ENCODE measurements around the gene IGFN1. TPM values are rescaled to one million over a fixed set of nuclear protein-coding genes. Genes with fewer than 3 reads are reported as not detected.

The IGFN1 gene
- total RNA-seq, 1 donor from 2014 or later, result not detected

DNA sequence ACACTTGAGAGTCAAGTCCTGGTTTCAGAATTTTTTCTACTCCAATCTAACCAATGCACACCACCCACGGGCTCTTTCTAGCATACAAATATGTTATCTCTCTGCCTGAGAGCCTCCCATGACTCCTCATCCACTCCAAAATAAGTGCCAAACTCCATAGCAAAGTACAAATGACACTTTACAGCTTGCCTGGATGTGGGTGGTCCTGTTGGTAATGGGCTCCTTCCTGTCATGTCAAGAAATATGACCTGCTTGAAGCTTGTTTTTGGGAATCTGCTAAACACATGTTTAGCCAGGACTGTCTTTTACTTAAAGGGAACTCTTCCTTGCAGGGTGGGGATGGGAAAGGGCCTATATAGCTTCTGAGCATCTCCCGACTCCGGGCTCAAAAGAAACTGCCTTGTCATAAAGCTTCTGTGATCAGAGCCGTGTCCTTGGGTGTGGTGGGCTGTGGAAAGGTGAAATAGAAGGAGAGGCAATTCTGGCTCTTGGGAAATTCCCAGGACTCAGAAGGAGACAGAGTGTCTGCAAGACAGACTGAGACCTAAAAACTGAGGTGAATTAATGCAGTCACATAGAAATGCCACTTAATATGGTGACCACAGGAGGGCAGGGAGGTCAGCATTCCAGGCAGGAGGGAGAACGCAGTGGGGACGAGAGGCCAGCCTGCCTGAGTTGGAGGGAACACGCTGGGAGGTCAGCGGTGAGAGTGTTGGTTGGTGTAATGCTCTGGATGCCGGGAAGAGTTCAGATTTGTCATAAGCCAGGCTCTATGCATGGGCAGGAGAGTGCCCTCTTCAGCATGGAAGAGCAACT lies 6.1 kb upstream of the IGFN1 start:
- intact Hi-C loops (cut with micrococcal nuclease), result no loop called here

DNA sequence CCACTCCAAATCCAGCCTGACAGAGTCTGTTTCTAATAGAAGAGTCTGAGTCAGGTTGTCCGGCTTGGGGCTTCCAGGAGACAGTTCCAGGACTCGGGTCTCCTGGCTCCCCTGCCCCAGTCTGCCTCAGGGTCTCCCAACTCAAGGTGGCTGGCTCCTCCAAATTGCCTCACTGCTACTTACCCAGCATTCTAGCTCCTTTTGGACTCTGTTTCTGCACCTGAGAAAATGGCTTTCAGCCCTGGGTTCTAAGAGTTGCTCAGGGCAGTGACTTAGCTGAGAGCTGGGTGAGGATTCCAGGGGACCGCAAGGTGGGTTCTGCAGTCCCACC lies 5.5 kb upstream of the IGFN1 start:
- intact Hi-C loops (cut with micrococcal nuclease), result no loop called here

DNA sequence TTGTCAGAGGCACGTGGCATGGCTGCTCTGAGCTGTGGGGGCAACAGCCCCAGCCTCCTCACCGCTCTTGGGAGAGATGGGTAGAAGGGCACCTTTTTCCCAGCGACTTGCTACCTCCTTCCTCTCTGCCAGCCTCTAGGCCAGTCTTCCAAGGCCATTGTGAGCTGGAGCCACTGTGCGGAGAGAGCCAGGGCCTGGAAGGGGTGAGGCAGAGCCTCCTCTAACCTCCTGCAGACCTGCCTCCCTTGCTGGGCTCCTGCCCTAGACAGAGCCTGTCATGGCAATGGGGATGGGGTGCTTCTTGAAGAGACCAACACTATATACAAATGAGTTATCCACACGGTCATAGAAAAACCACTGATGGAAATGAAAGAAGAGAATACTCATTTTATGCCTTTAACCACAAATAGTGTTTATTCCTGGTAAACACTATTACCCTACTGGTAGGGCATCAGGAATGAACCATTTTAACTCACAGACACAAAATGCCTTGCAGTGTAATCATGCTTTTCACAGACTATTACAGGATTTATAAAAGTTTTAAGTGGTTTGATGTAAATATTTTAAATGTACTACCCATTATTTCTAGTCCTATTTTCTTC lies 5.0 kb upstream of the IGFN1 start:
- intact Hi-C loops (cut with micrococcal nuclease), result no loop called here

DNA sequence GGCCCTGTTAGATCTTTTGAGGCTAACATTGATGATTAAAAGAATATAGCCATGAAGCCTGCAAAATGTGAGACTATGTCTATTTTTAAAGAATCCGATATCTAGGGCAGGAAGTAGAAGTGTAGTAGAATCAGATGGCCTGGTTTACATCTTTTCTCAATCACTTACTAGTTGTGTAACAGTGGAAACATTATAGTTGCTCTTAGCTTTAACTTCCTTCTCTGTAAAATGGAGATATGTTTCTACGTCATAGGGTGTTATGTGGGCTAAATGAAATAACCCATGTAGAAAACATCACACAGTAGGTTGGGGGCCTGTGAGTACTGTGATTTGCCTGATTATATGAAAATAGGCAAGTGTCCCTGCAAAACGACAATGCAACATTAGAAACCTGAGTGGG lies 4.4 kb upstream of the IGFN1 start:
- intact Hi-C loops (cut with micrococcal nuclease), result no loop called here

DNA sequence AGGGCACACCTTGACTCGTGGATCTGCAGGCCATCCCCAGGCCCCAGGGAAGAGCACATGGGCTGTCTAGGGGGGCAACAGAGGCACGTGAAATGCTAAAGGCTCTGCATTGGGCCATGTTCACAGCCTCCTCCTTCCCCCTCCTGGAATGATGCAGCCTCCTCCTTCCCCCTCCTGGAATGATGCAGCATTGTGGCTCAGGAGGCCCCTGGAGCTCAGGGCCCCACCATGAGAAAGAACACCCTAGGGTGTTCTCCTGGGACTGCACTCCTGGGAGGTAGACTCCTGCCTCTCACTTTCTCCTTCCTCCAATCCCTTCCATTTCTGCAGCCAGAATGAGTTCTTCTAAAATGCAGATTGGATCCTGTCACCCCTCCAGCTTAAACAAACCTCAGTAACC lies 1.5 kb upstream of the IGFN1 start:
- intact Hi-C loops (cut with micrococcal nuclease), result no loop called here

DNA sequence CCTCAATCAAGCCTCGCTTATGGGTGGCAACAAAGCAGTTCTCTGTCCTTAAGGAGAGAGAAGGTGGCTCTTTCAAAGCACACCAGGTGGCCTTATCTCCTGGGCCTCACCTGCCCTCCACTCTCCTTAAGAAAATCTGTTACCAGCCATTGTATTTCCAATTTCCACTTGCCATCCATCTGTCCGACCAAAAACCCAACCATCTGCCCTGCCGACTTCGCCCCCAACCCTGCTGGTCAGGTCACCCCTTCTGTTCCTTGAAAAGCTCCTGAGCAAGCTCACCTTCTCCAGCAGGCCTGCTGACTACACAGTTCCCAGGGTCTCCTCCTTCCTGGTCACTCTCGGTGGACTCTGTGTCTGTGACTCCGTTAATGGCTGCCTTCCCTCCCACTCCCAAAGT lies 619 bp upstream of the IGFN1 start:
- intact Hi-C loops (cut with micrococcal nuclease), result no loop called here

DNA sequence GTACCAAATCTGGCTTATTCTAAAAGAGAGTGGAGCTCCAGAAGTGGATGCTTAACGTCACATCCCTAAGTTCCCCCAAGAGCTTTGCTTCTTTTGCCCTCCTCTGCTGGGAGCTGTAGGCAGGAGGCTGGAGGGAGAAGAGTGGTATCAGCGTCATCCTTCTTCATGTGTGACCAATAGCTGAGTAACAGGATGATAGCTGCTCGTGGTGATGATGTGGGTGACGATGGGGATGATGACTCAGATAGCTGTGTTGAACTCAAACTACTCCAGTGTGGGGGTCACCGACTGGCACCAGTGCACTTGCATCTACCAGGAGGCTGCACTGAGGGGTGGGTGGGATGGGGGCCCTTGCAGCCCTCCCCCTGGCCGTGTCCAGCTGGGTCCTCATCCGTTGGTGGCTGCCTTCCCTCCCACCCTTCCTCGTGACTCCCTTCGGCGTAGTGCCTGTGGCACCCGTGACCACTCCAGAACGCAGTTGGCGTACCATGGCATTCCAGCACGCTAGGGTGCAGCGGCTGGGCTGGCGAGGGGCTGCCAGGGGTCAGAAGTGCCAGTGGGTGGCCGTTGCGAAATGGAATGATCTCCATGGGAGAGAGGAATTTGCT lies 1.1 kb downstream of the IGFN1 start:
- intact Hi-C loops (cut with micrococcal nuclease), result no loop called here

DNA sequence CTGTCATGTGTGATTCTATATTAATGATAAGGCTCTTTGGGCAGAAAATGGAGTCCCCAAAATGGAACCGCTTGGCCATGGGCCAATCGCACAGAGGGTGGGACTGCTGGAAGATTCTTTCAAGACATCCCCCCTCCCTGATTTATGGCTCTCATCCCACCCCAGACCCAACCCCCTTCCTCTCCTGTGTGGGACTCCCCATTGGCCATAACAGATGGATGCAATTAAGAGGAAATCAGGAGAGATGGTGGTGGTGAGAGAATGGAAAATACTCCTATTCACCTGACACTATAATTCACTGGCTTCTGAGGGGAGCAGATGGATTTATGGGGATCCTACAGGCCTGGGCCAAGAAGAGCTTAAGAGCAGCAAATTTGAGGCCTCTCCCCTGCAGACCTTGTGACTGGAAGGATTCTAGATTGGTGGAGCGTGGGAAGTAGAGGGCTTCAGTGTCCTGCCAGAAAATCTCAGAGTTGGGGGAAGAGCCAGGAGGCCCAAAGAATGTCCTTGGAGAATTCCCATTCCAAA lies 1.7 kb downstream of the IGFN1 start:
- intact Hi-C loops (cut with micrococcal nuclease), result no loop called here

DNA sequence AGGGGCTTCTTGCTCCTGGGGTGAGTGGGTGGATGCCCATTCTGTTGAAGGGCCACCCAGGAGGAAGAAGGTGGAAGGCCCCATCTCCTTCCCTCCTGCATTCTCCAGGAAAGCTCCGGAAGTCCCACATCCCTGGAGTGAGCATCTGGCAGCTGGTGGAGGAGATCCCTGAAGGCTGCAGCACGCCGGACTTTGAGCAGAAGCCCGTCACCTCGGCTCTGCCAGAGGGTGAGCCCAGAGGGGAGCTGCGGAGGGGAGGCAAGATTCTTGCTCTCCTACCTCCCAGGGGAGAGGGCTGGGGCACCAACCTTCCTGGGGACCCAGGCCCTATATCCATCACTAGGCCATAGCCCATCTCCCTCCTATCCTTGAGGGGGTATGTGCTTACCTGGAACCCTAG lies 3.4 kb downstream of the IGFN1 start:
- intact Hi-C loops (cut with micrococcal nuclease), result no loop called here

DNA sequence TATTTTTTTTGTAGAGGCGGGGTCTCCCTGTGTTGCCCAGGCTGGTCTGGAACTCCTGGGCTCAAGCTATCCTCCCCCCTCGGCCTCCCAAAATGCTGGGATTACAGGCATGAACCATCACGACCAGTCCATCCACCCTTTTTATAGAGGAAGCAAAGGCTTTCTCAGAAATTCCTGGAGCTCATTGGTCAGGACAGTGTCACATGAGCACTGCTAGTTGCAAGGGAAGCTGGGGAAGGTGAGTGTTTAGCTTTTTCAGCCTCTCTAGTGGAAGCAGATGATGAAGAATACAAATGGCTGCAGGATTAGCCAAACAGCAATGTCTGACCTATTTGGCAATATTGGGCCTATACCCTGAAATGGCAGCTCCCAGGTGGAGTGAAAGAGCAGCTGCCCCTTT lies 8.0 kb downstream of the IGFN1 start:
- intact Hi-C loops (cut with micrococcal nuclease), result no loop called here

DNA sequence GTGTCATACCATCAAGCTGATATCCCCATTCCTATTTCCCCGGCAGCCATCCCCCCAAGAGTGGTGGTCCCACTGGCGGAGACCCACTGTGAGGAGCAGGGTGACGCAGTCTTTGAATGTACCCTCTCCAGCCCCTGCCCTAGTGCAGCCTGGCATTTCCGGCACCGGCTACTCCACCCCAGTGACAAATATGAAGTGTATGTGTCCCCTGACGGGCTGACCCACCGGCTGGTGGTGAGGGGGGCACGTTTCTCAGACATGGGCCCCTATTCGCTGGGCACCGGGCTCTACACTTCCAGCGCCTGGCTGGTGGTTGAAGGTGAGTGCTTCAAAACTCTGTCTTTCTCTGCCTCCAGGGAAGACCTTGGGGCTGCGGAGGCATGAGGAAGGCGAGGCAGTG lies 14.4 kb downstream of the IGFN1 start:
- intact Hi-C loops (cut with micrococcal nuclease), result no loop called here

DNA sequence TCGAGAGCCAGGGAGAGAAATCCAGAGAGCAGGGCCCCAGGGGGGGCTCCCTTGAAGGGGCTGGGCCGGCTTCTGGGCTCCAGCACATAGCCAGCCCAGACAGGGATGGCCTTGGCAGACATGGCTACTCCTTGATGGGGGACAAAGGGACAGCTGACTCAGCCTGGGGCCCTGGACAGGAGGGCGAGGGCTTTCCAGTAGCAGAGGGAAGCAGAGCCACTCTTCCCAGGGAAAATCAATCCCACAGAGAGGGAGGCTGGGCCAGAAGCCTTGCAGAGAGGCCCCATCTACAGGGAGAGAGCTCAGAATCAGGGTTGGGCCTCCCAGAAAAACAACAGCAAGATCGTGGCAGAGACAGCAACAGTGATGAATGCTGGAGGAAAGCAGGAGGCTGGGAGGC lies 15.6 kb downstream of the IGFN1 start:
- intact Hi-C loops (cut with micrococcal nuclease), result no loop called here

DNA sequence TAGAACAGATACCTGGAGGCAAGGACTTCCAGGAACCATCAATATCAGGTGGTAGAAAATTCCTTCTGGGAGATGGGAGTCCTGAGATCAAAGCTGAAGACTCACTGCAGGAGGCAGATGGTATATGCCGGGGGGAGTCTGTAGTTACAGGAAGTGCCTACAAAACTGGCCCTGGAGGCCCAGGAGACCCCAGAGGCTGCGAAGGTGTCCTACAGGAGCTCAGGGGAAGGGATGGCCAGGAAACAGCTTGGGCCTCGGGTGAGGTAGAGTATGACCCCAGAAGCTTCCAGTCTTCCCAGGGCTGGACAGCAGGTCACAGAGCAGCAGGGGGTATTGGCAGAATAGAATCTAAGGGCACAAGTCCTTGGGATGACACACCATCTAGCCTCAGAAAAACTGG lies 16.4 kb downstream of the IGFN1 start:
- intact Hi-C loops (cut with micrococcal nuclease), result no loop called here

DNA sequence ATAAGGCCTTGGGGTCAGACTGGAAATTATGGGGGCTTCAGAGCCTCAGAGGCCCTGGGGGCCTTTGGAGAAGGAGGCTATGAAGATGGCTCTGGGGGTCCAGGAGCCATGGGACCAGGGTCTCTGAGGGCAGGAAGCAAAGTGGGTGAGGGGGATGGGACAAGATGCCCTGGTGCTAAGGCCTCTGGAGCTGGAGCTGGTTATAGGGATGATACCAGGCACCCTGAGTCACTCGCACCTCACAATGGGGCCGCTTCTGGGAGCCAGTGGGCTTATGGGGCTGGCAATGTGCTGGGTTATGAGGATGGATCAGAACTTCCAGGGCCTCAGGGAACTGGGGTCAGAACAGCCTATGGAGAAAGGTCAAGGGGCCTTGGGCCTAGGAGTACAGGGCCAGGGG lies 17.6 kb downstream of the IGFN1 start:
- intact Hi-C loops (cut with micrococcal nuclease), result no loop called here

DNA sequence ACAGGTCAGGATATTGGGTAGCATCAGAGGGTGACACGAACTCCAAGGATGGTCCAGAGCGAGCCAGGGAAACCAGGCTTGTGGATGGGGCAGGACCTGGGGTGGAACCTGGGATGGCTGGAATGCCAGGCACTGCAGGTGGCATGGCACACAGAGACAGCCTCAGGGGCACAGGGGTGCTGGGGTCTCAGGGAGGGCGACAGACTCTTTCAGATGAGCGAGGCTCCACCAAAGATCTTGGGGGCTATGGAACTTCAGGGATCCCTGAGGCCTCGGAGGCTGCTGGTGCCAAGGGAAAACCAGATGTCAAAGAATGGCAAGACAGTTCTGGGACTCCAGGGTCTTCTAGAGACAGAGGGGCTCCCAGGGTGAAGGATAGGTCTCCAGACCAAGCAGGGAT lies 21.4 kb downstream of the IGFN1 start:
- intact Hi-C loops (cut with micrococcal nuclease), result no loop called here

DNA sequence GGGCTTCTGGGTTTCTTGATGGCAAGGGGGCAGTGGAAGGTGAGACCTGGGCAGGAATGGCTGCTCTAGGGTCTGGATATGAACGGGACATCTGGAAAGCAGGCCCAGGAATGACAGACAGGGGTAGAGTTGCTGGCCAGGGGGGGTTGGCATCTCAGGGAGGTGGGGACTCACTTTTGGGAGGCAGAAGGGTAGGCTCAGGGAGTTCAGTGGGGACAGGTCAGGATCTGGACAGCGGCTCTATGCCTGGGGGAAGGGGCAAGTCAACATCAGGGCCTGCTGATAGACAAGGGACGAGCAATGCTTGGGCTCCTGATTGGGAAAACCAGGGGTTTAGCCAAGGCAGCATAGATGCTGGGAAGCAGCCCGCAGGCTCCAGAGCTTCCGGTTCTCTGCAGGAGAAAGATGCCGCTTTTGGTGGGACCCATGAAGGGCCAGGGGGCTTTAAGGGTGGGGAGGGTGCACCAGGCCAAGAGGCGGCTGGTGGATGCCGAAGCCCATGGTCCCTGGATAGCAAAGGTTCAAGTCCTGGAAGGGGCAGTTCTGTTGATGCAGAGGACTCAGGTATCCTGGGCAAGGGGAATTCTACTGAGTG lies 21.9 kb downstream of the IGFN1 start:
- intact Hi-C loops (cut with micrococcal nuclease), result no loop called here

DNA sequence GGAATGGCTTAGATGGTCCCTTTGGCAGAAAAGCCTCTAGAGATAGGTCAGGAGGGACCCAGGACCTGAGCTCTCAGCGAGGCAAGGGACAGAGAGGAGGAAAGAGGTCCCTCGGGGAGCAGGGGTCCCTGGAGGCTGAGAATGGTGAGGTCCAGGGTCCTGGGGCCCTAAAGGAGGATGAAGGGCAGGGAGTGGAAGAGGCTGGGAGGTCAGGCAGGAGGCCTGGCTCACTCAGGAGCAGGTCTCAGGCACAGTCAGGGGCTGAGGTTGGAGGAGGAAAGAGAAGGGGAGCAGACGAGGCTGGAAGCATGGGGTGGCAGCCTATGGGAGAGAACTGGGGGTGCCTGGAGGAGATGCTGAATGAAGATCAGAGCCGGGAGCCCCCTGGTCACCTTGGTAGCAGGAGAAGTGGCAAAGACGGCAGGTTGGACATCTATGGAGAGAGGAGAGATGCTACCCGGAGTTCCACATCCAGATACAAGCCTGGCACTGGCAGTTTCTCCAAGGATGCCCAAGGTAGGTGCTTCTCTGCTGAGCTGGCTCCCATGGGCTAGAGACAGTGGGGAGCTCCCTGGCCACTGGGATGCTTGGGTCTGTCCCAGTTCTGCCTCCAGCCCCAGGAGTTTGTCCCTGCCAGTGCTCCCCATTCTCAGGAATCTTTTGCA lies 22.6 kb downstream of the IGFN1 start:
- intact Hi-C loops (cut with micrococcal nuclease), result no loop called here

DNA sequence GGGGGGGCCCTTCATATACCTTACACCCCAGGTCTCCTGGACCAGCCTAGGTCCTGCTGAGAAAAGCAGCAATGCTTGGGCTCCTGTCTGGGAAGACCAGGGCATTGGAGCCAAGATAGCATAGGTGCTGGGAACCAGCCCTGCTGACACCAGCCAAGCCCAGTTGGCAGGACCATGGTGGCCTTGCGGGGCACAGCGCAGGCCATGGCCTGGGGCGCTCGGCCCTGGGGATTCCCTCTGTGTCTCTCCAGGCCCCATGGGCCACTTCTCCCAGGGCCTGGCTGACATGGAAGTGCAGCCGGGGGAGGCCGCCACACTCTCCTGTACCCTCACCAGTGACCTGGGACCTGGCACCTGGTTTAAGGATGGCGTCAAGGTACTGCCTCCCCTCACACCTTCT lies 23.3 kb downstream of the IGFN1 start:
- intact Hi-C loops (cut with micrococcal nuclease), result no loop called here

DNA sequence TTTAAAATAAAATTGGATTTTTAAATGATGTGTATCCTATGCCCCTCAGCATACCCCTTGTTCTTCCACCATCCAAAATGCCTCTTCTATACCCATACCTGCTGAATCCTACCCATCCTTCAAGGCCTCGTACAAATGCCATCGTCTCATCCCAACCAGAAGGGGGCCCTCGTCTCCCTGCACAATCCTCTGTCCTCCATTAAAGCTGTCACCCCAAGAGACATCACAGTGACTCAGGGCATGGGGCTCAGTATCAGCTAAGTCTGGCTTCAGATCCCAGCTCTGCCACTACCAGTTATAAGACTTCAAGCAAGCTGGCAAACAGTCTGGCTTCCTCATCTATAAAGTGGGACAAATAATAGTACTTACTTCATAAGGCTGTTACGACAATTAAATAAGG lies 23.8 kb downstream of the IGFN1 start:
- intact Hi-C loops (cut with micrococcal nuclease), result no loop called here

DNA sequence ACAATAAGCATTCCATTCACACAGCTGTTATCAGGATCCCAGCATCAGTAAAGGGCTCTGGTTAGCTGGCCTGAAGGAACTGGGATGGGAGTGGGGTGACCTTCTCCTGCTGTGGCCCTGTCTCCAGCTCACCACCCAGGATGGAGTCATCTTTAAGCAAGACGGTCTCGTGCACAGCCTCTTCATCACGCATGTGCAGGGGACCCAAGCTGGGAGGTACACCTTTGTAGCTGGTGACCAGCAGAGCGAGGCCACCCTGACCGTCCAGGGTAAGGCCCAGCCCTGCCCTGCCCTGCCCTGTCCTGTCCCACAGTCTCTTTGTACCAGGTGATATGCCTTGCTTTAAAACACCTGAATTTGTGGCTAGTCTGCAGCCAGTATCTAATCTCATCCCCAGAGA lies 24.3 kb downstream of the IGFN1 start:
- intact Hi-C loops (cut with micrococcal nuclease), result no loop called here

DNA sequence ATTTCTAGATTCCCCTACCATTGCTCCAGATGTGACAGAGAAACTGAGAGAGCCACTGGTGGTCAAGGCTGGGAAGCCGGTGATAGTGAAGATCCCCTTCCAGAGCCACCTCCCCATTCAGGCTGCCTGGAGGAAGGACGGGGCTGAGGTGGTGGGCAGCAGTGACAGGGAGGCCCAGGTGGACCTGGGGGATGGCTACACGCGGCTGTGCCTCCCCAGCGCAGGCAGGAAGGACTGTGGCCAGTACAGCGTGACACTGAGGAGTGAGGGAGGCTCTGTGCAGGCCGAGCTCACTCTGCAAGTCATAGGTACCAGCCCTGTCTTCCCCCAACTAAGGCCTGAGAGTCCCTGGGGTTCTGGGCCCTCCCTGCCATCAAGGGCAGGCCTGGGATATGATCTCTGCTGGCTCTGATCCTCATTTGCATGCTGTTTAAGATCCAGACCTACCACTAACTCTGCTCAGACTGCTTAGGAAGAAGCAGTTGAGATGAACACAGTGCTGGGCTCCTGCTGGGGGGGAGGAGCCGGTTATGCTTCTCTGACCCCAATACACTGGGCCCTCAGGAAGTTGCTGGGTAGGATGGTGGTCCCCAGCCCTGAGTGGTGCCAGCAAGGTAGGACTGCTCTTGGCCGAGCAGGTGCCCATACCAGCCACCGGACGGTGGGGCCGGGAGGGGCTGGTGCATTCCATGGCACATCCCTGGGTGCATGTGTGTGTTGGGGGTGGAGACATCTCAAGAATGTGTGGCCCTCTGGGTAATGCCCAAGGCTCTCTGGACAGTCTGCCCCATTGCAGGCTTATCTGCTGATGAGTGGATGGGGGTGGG lies 25.1 kb downstream of the IGFN1 start:
- intact Hi-C loops (cut with micrococcal nuclease), result no loop called here

All from T-helper 2 cell treated with Interferon-gamma antibody and Interleukin-4, amounts not matched to agents 100 ng/mL and 5 ng/mL, for 36 hours (primary cell).